Epithelial cell of prostate (primary cell): Measurements from ENCODE around the gene TRPM2.
"Not testable (repeated sequence)": the region's sequence is repeated elsewhere in the genome, so short reads cannot be mapped to it uniquely, and the experiment has no call there.

Experiments used
- DNase-seq: peaks from one replicate; pipeline ENCODE4 v3.0.0-alpha.2; 2011; ENCODE audit warnings: low read depth, low spot score
- H3K27ac ChIP-seq: fragments of 450-650 bp; 2 replicates; pipeline ENCODE4 v1.5.1; 2017; ENCODE audit warnings: mild to moderate bottlenecking

TRPM2 gene

GRCh38 chr21:44389335-44389734 is 35.9 kb downstream of the TRPM2 start:
- DNase-seq: no peak
- no peak overlapping the region for H3K27ac ChIP-seq

DNA sequence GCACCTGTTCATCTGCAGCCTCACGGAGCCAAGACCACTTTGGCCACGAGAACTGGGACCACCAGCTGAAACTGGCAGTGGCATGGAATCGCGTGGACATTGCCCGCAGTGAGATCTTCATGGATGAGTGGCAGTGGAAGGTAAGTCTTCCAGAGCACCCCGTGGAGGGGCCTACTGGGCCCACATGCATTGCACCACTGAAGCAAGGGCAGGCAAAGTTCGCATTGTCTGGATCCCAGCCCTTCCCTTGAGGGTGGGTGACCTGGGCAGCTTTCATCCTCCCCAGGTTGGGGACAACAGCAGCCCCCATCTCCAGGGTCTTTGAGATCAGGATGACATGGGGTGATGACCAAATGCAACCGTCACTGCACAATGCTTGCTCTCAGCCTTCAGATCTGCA is 37.5 kb downstream of the TRPM2 start:
- DNase-seq: no peak
- H3K27ac ChIP-seq: no peak overlapping the region

GRCh38 chr21:44391345-44392091 is 38.1 kb downstream of the TRPM2 start:
- no peak for DNase-seq
- H3K27ac ChIP-seq: no peak overlapping the region

DNA sequence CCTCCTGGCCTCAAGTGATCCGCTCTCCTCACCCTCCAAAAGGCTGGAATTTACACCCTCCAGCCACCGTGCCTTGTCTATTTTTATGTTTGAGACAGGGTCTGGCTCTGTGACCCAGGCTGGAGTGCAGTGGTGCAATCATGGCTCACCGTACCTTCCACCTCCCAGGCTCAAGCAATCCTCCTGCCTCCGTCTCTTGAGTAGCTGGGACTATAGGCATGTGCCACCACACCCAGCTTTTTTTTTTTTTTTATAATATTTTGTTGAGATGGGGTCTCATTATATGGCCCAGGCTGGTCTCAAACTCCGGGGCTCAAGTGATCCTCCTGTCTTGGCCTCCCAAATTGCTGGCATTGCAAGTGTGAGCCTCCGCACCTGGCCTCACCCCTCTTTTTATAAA is 38.8 kb downstream of the TRPM2 start:
- H3K27ac ChIP-seq: no peak overlapping the region
- no peak for DNase-seq

GRCh38 chr21:44392916-44393315 is 39.5 kb downstream of the TRPM2 start:
- no peak overlapping the region for H3K27ac ChIP-seq
- DNase-seq: no peak

DNA sequence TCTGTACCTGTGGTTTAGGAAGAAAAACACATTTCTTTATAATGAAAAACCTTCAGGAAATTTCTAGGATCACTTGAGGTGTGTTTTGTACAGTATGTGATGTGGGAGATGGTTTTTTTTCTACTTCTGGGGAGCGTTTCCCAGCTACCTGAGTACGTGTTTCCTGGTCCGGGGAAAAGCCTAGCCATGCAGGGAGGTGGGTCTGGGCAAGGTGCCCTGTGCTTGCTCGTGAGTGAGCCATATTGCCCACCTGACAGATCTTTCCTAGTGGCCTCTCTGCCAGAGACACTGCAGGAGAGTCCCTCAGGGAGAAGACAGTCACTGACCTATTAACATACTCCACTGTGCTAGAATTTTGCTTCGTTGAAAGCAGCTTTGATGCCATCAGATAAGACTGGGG is 41.3 kb downstream of the TRPM2 start:
- no peak for DNase-seq
- H3K27ac ChIP-seq: no peak overlapping the region

GRCh38 chr21:44395260-44395659 is 41.8 kb downstream of the TRPM2 start:
- DNase-seq: no peak

DNA sequence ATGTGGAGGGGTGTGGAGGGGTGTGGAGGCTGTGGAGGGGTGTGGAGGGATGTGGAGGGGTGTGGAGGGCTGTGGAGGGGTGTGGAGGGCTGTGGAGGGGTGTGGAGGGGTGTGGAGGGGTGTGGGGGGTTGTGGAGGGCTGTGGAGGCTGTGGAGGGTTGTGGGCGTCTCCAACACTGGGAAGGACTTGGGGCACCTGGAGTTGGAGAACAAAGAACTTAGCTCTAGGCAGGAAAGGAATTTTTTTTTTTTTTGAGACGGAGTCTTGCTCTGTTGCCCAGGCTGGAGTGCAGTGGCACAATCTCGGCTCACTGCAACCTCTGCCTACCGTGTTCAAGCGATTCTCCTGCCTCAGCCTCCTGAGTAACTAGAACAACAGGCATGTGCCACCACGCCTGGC is 43.4 kb downstream of the TRPM2 start:
- DNase-seq, H3K27ac ChIP-seq: not testable (repeated sequence)

More at GRCh38 chr21:44395260-44395659, 41.8 kb downstream of the TRPM2 start:
- no peak overlapping the region for H3K27ac ChIP-seq

DNA sequence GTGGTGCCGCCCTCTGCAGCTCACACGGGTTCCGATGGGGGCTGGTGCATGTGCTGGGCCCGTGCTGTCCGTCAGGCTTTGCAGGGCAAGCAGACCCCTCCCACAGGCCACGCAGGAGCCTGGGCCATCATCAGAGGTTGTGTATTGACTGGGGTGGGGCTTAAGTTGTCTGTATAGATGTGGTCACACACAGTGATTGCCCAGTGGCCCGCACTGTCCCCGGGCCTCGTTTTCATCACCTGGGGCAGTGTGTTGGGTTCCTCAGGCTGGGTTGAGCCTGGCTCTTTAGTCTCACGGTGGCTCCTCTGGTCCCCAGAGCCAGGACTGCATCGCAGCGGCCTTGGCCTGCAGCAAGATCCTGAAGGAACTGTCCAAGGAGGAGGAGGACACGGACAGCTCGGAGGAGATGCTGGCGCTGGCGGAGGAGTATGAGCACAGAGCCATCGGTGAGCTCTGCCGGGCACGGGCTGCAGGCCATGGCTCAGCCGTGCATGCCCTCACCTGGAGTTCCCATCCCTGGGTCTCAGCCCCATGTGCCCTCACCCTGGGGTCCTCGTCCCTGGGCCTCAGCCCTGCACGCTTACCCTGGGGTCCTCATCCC is 44.1 kb downstream of the TRPM2 start:
- DNase-seq: no peak

GRCh38 chr21:44398499-44398898 is 45.1 kb downstream of the TRPM2 start:
- no peak overlapping the region for H3K27ac ChIP-seq
- no peak for DNase-seq

More for the DNA sequence above, 44.1 kb downstream of the TRPM2 start:
- H3K27ac ChIP-seq: no peak overlapping the region

- H3K27ac ChIP-seq: no peak overlapping the region
- DNase-seq: no peak
These were observed 45.9 kb downstream of the TRPM2 start for GRCh38 chr21:44399151-44399954.

GRCh38 chr21:44399955-44400790 is 46.8 kb downstream of the TRPM2 start:
- no peak overlapping the region for H3K27ac ChIP-seq
- no peak for DNase-seq

DNA sequence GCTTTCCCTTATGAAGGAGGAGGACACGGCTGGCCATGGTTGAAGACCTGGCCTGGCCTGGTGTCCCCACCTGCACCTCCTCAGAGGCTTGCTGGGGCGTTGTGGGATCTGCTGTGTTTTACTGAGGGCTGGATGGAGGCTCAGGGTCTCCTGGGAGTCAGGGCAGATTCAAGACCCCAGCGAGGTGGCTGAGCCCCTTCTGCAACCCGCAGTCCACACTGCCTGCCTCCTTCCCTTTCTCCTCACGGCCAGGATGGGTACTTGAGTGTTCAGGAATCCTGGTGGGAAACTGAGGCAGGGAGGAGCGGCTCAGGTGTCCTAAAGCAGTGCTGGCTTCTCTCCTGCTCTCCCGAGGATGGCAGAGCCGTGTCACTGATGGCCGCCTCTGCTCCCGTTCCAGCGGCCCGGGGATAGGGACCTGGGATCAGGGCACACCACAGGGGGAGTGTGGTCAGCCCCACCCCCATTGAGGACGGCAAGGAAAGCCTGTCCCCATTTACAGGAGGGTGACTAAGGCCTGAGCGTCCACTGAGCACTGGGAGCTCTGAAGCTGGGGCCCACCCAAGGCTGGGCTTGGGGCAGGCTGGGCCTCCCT is 47.5 kb downstream of the TRPM2 start:
- H3K27ac ChIP-seq: no peak overlapping the region
- no peak for DNase-seq

- no peak overlapping the region for H3K27ac ChIP-seq
- no peak for DNase-seq
These were observed 48.2 kb downstream of the TRPM2 start for GRCh38 chr21:44401386-44402160.

DNA sequence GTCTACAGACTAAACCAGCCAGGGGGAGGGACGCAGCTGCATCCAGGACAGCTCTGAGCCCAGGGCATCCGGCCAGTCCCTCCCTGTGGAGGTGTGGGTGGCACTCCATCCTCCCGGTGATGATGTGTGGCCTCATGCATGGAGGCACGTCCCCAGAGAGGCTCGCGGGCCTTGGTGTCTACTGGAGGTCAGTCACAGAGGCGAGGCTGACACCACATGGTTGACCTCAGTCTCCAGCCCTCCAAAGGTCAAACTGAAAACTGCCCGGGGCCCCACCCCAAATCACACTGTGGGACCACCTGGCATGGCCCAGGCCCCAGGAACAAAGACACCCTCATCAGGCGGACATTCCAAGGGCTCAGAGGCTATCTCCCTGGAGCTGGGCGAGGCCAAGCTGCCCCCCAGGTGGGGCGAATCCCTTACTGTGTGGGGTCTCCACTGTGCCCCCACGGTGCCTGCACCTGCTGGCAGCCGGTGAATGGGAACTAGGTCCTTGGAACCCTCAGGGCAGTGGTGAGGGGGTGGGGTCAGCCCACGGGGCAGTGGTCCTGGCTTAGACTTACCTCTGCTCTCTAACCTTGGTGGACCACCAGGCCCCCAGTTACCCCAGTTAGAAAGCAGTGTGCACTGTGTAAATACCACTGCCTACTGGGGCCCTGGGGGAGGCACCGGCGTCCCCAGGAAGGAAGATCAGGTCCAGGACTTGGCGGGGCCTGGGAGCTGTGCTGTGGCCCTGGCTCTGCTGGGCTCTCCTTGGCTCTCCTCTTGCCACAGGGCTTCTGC is 49.1 kb downstream of the TRPM2 start:
- no peak overlapping the region for H3K27ac ChIP-seq
- DNase-seq: no peak

DNA sequence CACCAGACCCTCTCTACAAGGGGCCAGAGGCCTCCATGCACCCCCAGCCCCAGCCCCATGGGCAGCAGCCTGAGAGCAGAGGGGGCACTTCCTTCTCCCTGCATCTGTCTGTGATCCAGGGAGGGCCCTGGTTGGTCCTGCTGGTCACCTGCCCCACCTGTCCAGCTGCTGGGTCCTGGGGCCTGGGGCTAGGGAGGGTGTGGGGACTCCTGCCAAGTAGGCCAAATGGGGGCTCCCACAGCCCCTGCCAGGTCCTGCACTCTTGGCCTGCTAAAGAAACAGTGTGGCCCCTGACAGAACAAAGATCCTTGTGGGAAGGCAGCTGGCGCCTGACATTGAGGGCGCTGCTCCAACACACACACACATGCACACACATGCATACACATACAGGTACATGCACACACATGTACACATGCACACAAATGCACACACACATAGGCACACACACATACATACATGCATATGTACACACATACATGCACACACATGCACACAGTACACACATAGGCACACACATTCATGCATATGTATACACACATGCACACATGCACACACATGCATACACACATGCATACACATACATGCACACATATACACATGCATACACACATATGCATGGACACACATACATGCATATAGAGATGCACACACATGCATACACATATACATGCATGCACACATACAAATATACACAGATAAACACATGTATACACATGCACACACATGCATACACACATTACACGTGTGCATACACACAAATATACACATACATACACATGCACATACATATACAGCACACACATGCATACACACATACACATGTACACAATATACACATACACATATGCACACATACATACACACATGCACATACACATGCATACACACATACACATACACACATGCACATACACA is 49.9 kb downstream of the TRPM2 start:
- no peak overlapping the region for H3K27ac ChIP-seq
- no peak for DNase-seq

DNA sequence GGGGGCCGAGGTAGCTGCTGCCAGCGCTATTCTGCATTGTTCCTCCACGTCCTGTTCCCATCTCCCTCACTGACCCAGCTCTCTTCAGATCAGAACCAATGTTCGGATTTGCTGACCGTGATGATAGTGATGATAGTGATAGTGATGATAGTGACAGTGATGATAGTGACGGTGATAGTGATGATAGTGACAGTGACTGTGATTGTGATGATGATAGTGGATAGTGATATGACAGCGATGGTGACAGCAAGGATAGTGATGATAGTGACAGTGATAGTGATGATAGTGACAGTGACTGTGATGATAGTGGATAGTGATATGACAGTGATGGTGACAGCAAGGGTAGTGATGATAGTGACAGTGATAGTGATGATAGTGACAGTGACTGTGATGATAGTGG is 51.1 kb downstream of the TRPM2 start:
- not testable (repeated sequence) for DNase-seq

More for the DNA sequence above, 51.1 kb downstream of the TRPM2 start:
- H3K27ac ChIP-seq: not testable (repeated sequence)
